HEK293T (cell line): ENCODE results near the gene C4orf51.

Experiments
- FOXA1 ChIP-seq: fragments of 450-650 bp; IDR thresholded peaks from 2 replicates; pipeline ENCODE4 v1.6.1; 2016; ENCODE audit warnings: mild to moderate bottlenecking
- FOXK2 ChIP-seq: fragments of 450-650 bp; IDR thresholded peaks from 2 replicates; pipeline ENCODE4 v1.6.1; 2016; ENCODE audit warnings: mild to moderate bottlenecking
- HDGF ChIP-seq: fragments of 450-650 bp; IDR thresholded peaks from 2 replicates; pipeline ENCODE4 v1.6.1; 2017; ENCODE audit warnings: antibody characterized with exemption, borderline replicate concordance
- PKNOX1 ChIP-seq: fragments of 450-650 bp; IDR thresholded peaks from 2 replicates; pipeline ENCODE4 v1.6.1; 2016
- SP1 ChIP-seq: fragments of 450-650 bp; IDR thresholded peaks from 2 replicates; pipeline ENCODE4 v1.6.1; 2017

DNA sequence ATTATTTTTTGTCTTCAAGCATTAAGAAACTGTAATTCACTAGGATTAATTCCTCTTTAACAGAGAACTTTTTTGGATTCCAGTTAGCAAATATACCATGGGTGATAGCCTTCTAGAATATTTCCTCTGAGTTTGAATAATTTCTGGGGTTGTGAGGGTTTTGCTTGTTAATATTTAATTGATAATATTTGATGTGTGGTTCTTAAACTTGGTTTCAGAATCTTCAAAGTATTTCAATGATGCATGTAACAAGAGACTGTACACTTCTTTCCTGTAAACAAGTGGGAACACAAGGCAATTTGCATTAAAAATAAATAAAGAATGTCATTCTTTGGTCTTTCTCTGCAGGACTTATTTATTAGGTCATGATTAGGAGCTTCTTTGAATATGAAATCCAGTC lies 9.5 kb upstream of the C4orf51 start:
- TF ChIP-seq FOXK2 (no peak), FOXA1 (no peak), PKNOX1 (no peak), HDGF (no peak), SP1 (no peak)
